NK-92 treated with Interleukin-12 subunit alpha and Interleukin-12 subunit beta, amount 100 ng/mL, for 24 hours (cell line): ENCODE results near the gene DNAH5.
"Not testable (repeated sequence)": the region's sequence is repeated elsewhere in the genome, so short reads cannot be mapped to it uniquely, and the experiment has no call there.

Source experiments
- DNase-seq: peaks from one replicate; lab custom pipeline; 2025; lab: John Stamatoyannopoulos, UW

Gene DNAH5, protein sequence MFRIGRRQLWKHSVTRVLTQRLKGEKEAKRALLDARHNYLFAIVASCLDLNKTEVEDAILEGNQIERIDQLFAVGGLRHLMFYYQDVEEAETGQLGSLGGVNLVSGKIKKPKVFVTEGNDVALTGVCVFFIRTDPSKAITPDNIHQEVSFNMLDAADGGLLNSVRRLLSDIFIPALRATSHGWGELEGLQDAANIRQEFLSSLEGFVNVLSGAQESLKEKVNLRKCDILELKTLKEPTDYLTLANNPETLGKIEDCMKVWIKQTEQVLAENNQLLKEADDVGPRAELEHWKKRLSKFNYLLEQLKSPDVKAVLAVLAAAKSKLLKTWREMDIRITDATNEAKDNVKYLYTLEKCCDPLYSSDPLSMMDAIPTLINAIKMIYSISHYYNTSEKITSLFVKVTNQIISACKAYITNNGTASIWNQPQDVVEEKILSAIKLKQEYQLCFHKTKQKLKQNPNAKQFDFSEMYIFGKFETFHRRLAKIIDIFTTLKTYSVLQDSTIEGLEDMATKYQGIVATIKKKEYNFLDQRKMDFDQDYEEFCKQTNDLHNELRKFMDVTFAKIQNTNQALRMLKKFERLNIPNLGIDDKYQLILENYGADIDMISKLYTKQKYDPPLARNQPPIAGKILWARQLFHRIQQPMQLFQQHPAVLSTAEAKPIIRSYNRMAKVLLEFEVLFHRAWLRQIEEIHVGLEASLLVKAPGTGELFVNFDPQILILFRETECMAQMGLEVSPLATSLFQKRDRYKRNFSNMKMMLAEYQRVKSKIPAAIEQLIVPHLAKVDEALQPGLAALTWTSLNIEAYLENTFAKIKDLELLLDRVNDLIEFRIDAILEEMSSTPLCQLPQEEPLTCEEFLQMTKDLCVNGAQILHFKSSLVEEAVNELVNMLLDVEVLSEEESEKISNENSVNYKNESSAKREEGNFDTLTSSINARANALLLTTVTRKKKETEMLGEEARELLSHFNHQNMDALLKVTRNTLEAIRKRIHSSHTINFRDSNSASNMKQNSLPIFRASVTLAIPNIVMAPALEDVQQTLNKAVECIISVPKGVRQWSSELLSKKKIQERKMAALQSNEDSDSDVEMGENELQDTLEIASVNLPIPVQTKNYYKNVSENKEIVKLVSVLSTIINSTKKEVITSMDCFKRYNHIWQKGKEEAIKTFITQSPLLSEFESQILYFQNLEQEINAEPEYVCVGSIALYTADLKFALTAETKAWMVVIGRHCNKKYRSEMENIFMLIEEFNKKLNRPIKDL (N-terminal part only)

DNA sequence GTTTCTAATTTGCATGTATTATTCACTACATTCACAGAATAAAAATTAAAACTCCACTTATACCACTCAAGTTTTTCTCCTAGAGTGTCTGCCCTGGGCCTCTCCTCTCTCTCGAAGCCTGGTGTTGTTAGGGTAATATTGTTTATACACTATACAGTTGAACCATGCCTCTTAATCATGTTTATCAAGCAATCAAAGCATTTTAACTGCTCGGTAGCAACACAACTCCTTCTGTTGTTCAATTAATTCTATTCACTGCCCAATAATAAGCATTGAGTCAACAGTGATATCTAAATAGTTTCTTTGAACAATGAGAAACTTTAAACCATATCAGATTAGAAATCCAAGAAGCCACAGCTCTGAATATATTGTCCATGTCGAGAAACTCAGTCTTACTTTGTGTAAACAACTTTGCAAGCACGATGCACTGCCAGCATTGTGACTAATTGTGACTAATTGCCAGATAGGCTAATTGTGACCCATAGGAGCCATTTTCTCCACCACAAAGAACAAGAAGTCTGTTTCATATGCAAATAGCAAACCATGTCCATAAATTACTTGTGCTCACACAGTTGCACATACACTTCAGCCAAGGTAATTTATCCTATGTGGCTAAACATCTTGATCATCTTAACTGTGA is at the start of gene DNAH5:
TSS of gene DNAH5 (minus strand) at position 129 of the 640 bp plus-strand sequence. CDS start 250 bp downstream, outside the sequence.
- DNase-seq = no peak

DNA sequence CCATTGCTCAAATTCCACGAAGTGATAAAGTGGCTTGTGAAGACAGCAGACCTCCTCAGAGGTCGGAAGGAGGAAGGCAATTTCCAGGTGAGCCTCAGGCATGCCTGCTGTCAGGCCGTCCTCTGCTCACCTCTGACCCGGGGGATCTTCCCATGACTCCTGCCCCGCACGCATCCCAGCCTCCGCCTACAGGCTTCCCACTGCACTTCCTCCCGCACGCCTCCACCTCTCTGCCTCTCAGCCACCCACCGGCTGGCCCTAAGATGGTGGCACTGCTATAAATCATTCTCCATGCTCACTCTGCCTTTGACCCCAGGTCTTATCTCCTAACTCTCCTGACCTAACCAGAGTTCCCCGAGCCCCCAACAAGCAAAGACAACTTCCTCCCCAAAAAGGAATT is 49.4 kb upstream of the DNAH5 start:
- no peak for DNase-seq

DNA sequence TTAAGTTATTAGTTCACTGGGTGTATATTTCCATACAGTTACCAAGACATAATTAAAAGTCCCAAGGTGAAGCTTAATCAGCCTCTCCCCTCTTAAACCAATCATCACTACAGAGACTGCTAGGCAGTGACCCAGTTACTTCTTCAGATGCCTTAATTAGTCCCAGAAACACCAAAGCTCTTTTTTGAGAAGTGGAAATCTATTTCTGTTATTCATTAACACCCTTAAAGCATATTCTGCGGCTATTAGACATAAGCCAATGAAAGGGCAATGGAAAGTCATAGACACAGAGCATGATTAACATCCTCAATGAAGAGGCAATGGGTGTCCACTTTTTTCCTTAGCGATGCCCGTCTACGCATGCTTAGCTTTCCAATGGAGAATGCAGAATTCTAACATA is 48.3 kb upstream of the DNAH5 start:
- no peak for DNase-seq

DNA sequence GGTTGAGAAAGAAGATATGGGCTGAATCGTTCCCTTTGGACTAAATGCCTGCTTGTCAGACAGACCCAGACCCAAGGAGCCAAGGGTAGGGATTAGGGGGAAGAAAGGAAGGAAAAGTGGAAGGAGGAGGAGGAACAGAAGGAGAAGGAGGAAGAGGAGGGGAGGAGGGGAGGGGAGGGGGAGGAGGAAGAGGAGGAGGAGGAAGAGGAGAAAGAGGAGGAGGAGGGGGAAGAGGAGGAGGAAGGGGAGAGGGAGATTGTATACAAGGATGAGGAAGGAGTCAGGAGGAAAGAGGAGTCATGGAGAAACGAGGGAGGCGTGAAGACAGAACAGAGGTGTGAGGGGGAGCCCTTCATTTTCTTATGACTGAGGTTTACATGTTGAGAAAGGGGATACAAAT is 46.9 kb upstream of the DNAH5 start:
- DNase-seq = no peak

DNA sequence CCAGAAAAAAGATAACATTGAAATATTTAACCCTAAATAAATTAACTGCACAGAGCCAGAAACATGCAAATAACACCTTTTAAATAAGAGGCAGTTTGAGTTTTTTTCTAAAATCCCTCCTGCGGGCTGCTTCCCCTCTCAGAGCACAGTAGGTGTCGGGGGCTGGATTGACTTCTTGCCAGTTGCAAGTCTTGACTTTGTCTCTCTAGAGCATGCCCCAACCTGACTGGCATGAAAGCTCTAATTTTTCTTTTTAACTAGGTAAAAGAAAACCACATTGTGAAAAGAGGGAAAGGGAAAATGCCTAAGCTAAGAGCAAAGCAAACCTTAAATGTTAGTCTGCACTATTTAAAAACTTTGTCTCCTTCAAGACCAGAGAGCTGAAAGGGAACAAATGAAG is 46.4 kb upstream of the DNAH5 start:
- DNase-seq = no peak

DNA sequence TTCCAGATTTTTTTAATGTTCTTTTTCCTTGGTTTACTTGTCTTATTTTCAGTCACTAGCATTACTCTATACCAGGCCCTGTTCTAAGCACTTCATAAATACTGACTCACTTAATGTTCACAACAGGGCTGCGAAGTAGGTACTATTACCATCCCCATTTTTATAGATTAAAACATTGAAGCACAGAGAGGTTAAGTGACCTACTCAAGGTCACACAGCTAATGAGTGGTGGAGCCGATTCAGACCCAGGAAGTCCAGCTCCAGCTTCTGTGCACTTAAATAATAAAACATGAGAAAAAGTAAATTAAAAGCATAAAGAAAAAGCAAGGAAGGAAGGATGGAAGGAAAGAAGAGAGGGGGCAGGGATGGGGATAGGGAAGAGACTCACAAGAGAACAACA is 45.3 kb upstream of the DNAH5 start:
- no peak for DNase-seq

DNA sequence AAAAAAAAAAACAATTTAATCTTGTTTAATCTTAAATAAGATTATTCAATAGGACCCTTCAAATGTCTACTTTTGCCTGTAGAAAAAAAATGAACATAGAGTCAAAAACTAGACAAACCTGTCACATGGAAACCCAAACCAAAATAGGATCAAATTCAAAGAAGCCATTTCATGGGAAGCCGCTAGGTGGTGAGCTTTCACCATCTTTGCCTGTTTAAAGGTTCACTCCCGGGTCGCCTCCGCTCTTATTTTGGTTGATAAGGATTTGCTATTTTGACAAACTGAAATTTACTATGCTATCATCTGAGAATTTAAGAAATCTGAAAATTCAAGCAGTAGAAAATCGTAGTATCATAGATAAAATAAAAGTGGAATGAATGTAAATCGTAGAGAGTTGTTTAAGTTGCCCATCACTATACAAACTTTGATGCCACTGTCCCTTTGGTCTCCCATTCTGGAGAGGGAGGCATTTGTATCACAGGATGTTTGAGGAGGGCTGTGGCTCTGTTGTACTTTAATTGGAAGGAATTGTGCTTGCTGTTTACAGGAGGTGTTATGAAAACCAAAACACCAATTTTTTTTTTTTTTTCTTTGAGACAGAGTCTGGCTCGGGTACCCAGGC is 43.5 kb upstream of the DNAH5 start:
- DNase-seq = no peak

DNA sequence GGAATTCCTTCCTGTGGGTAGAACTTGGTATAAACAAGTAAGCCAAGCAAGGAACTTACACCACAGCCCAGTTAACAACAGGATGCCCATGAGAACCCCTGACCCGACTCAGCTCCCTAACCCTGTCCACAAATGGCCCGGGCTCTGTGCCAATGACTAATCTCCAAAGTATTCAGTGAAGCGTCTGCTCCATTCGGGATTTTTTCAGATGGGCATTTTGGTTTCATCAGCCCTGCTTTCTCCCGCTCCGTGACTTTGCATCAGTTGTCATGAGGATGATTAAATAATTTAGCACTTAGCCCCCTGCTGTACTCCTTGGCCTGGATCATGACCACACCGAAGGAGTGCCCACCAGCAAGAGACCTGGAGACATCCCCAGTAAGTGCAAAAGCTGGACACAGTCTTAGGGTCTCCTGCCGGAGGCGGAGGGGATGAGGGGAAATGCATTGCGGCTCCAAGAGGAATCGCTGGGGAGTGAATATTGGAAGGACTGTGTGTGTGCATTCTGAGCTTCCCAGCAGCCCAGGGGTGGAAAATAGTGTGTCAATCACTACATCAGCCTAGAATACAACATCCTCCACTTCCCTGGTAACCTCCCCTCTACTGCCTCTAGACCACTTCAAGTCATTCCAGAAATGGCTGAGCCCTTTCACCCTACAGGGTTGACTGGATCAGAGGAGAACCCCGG is 41.4 kb upstream of the DNAH5 start:
- no peak for DNase-seq

DNA sequence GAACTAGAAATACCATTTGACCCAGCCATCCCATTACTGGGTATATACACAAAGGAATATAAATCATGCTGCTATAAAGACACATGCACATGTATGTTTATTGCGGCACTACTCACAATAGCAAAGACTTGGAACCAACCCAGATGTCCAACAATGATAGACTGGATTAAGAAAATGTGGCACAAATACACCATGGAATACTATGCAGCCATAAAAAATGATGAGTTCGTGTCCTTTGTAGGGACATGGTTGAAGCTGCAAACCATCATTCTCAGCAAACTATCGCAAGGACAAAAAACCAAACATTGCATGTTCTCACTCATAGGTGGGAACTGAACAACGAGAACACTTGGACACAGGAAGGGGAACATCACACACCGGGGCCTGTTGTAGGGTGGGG is 40.4 kb upstream of the DNAH5 start:
- DNase-seq = not testable (repeated sequence)

DNA sequence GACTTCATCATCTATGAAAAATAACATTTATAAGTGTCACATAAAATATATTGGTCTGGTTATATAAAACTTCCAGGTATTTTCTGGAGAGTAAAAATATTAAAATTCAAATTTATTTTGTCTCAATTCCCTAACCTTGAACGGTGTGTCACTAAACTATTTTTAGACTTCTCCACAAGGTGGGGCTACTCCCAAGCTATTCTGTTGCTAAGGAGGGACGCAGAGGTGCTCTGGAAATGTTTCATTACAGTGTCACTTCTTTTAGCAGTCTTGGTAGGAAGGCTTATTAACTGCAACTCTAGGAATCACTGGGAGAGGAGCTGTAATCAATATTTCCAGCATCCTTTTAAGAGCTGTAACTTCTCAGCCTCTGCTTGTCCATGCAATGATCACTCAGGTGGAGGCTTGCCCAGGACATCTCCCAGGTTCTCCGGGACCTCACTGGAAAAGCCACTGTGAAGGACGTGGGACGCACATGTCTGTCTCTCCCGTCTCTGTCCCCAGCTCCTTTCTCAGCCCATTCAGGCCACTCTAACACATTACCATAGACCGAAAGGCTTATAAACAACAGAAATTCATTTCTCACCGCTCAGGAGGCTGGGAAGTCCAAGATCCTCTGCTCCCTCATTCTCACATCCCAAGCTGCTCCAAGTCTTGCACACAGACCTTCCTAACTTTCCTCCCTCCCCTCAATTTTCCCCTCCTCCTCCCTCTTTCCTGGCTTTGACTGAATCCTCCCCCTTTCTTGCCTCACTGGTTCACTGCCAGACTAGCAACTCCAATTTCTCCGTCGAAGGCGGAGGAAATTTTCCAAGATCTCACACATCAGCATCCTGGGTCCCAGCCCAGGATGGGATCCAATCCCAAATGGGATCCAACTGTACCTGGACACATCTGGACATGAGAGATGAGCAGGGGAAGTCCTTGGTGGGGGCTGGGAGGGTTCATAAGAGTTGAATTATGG is 32.7 kb upstream of the DNAH5 start:
- no peak for DNase-seq

DNA sequence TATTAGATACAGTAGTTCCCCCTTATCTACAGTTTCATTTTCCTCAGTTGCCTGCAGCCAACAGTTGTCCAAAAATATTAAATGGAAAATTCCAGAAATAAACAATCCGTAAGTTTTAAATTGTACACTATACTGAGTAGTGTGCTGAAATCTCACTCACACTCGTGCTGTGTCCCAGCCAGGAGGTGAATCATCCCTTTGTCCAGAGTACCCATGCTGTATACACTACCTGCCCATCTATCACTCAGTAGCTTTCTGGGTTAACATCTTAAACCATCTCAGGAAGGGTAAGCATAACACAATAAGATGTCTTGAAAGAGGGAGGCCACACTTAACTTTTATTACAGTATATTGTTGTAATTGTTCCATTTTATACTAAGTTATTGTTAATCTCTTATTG is 31.7 kb upstream of the DNAH5 start:
- no peak for DNase-seq

DNA sequence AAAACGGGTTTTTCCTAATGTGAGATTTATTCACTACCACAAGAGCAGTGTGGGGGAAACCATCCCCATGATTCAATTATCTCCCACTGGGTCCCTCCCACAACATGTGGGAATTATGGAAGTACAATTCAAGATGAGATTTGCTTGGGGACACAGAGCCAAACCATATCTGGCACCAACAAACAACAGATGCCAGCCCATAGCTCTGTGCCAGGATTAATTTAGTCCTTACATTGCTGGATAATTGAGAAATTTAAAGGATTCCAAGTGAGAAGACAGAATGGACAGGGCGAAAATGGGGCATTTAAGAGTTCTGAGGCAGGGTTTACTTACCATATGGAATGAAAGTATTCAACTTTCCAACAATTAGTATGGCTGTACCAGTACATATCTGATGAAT is 30.8 kb upstream of the DNAH5 start:
- DNase-seq = no peak

DNA sequence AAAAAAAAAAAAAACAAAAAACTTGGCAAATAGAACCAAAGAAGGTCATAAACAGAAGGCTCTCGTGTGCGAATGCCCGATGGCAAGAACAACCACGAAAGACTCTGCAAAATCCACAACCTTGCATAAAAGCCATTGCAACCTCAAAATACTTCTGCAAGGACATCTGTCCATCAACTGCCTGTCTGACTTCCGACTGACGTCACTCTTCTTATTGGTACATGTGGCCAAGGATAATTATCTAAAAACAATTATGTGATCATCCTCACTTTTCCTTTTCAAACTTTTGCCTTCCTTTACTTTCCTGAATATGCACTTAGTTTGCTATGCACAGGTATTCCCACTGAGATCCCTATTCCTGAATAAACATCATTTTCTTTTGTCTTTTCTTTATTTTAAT is 29.2 kb upstream of the DNAH5 start:
- no peak for DNase-seq

DNA sequence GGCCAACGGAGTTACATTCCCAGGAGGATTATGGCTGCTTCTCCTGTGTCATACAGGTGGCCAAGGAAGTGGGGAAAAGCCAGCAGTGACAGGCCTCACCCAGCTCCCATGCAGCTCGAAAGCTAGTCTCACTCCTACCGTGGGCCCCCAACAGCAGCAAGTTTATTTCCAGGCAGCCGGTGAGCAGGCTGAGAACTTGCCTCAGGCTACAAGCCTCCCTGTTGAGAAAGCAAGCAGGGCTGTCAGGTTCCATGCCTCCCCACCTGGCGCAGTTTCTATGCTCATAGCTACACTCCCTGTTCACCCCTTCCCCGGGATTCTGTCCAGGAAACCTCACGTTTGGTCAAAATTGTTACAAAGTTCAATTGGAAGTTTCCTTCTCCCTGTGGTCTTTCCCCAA is 27.5 kb upstream of the DNAH5 start:
- DNase-seq = no peak

DNA sequence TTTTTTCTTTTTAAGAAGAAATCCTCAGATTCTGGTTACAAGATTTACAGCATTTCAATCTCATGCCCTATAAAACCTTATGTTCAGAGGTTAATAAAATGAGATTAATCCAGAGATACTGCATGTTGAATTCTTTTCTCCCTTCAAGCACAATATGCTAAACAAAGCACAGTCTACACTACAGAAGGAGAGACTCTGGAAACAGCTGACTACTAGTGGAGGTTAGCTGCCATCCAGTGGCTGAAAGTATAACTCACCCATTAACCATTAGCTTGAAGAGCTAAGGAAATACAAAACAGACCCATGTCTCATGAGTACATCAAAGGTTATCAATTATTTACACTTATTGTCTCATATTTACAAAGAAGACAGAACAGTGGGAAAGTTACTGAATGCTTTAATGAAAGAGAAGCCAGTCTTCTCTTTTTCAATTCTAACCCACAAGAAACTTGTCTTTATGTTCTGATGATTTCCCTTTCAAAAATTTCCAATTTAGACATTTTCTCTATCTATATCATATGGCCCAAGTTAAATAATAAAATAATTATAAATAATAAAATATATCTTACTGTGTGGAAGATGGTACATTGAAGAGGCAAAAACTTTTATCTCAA is 12.7 kb upstream of the DNAH5 start:
- DNase-seq = no peak

DNA sequence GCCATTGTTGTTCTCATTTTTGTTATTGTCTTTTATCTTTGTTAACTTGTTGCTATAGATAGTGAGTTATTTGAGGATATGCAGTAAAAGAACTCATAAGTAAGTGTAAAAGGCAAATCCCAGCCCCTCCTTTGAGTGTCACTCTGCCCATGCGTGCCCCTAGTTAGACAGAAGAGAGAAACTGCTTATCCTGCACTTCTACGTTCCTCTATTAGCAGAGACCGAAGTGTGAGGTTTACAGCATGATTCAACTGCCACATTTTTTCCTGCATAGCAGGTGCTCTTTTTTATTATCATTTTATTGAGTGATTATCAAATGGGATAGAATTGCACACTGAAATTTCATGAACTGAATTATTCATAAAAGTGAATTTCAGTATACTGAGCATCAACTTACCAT is 12.0 kb upstream of the DNAH5 start:
- no peak for DNase-seq

DNA sequence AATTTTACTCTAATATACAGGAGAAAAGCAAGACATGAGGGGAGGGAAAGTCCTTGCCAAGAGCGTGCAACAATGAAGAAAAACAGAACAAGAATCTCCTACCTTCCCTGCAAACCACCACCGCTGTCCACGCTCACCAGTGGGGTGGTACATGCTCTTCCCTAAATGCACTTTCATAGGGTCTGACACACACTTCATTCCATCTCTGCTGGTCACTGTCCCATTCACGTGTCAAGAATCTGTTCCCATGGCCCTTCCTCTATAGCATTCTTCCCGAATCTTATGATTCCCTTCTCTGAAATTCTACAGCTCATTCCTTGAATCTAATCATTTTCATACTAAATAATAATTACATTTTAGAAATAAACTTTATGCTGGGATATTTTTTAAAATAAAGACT is 11.4 kb upstream of the DNAH5 start:
- DNase-seq = no peak

DNA sequence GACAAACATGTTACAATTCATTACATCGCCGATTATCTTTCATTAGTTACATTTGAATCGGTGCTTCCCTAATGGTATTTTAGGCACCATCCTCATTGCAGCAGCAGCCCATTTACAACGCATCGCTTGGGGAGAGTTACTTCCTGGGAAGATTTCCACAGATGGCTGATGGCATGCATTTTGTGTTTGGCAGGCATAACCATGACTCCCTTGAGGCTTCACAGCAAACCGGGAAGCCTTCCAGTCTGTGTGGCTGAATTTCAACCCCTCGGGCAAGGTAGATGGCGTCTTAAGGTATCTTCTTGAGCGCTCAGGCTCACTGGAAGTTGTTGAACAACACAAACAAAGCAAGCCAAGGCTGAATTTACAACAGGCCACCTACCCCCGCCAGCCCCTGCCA is 1.6 kb upstream of the DNAH5 start:
- DNase-seq = no peak

DNA sequence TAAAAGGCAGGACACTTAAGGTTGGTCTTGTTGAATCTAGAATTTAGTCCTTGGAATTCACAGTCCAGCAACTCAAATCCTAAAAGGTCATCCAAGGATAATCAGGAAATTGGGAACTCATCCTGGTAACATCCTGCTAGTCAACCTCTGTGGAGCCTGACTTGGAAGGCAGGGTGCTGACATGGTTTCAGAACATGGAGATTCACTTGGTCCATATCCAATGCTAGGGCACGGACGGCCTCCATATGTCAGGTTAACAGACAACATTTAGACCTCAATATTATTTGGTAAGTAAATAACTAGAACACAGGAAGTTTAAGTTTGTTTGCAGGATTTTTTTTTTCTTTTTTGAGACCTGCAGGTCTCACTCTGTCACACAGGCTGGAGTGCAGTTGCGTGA is 783 bp upstream of the DNAH5 start:
- no peak for DNase-seq
